GM19238 (cell line): ENCODE results near the gene LMNTD1.
"Not testable (repeated sequence)": the region's sequence is repeated elsewhere in the genome, so short reads cannot be mapped to it uniquely, and the experiment has no call there.

Experiments
- DNase-seq: peaks from one replicate; pipeline ENCODE4 v3.0.0; 2011; ENCODE audit warnings: low spot score; ENCODE audit not compliant: insufficient read length

The LMNTD1 gene

GRCh38 chr12:25553098-25553497, at the start of gene LMNTD1:
LMNTD1 (minus strand) TSS chr12:25553283; CDS start chr12:25552959, 324 bp downstream.
- DNase-seq: no peak

- no peak for DNase-seq
Measured at GRCh38 chr12:25598956-25599355, 45.9 kb upstream of the LMNTD1 start.

- DNase-seq: not testable (repeated sequence)
Measured at GRCh38 chr12:25595496-25595895, 42.4 kb upstream of the LMNTD1 start.

DNA sequence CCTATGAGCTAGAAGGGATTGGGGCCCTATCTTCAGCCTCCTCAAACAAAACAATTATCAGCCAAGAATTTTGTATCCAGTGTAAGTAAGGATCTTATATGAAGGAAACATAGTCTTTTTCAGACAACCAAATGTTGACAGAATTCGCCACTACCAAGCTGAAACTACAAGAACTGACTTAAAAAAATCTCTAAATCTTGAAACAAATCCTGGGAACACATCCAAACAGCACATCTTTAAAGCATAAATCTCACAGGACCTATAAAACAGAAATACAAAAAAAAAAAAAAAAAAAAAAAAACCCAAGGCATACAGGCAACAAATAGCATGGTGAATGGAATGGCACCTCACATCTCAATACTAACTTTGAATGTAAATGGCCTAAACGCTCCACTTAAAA, 41.3 kb upstream of the LMNTD1 start:
- no peak for DNase-seq

DNA sequence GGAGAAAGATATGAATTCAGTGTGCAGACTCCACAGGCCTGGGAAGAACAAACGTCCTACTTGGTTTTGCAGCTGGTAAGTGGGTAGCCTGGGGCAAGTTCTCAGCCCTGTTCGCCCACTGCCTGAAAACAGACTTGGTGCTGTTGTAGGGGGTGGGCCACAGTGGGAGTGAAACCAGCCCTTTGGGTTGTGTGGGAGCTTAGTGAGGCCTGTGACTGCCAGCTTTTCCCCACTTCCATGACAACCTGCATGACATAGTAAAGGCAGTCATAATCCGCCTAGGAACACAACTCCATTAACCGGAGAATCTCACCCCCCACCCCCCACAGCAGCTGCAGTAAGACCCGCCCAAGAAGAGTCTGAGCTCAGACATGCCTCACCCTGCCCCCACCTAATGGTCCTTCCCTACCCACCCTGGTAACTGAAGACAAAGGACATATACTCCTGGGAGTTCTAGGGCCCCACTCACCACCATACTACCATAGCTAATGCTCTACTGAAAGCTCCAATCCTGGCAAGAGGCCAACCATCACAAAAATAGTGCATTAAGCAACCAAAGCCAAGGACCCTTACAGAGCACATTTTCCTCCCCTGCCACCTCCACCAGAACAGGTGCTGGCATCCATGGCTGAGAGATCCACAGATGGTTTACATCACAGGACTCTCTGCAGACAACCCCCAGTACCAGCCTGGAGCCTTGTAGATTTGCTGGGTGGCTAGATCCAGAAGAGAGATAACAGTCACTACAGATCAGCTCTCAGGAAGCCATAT, 39.8 kb upstream of the LMNTD1 start:
- no peak for DNase-seq

GRCh38 chr12:25591144-25591543, 38.1 kb upstream of the LMNTD1 start:
- no peak for DNase-seq

DNA sequence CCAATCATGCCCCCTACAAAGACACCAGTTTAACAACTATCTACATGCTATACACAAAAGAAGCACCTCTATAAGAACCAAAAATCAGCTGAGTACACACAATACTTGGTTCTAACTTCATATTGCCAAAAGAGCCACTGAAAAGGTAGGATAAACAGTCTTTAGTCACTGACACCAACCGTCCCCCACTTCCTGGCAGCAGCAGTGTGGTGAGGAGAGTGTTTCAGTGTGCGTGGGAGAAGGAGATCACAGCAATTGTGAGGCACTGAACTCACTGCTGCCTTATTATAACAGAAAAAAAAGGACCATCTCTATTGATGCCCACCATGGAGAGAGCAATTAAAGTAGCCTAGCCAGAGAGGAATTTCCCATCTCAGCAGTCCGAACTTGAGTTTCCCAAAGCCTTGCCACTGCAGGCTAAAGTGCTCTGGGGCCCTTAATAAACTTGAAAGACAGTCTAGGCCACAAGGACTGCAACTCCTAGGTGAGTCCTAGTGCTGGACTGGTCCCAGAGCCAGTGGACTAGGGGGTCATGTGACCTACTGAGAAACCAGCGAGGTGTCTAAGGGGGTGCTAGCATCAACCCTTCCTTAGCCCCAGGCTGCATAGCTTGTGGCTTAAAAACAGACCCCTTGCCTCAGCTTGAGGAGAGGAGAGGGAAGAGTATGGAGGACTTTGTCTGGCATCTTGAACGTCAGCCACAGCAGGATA, 37.1 kb upstream of the LMNTD1 start:
- no peak for DNase-seq

GRCh38 chr12:25587346-25587745, 34.3 kb upstream of the LMNTD1 start:
- DNase-seq: no peak

- no peak for DNase-seq
Measured at GRCh38 chr12:25585662-25586061, 32.6 kb upstream of the LMNTD1 start.

DNA sequence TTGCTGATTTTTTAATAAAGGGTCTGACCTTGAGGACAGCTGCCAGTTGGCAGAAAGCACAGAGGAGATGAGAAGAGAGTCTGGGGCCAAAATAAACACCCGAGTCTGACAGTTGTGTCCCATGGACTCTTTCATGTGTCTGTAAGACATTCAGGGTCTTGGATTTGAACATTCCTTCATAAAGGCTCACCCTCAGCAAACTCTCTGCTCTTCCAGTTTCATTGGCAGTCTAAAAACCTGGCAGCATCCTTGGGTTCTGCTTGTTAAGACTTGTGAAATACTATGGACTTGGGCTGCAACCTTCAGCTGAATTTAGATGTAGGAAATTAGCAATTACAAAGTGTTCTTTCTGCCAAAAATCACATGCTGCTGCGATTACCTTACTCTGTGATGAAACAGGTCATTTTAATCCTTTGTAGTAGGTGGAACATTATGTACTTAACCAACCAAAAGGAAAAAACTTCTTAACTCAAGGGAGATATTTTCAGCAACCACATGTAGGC, 32.0 kb upstream of the LMNTD1 start:
- no peak for DNase-seq

DNA sequence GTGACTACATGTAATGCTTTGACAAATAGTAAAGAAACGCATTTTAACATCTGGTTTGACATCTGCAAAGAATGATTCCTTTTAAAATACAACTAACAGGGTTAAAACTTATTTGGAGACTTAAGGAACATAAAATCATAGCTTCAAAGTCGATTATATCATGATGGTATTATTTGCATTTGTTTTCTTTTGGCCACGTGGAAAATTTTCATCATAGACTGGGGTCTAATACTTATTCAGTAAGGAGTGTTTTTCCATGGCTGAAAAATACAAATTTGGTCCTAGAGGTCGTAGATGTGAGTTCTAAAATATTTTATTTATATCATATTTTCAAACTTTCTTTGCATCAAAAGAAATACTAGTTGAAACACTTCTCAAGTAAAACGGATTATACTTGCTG, 31.5 kb upstream of the LMNTD1 start:
- no peak for DNase-seq

DNA sequence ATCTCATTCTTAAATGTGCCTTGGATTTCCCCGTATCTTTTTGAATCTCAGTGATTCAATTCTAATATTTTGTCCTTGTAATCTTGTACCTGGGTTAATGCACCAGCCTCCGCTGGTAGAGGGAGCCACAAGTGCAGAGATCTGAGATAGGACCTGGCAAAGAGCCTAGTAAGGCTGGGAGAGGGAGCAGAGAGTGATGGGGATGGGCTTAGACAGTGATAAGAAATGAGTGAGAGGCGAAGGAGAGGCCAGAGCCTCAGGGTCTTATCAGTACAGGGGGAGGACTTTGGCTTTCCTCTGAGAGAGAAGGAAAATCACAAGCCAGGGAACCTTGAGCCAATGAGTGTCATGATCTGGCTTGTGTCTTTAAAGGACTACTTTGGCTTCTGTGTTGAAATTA, 30.5 kb upstream of the LMNTD1 start:
- no peak for DNase-seq

- no peak for DNase-seq
Measured at GRCh38 chr12:25581067-25581466, 28.0 kb upstream of the LMNTD1 start.

- no peak for DNase-seq
Measured at GRCh38 chr12:25578411-25579143, 25.5 kb upstream of the LMNTD1 start.

- no peak for DNase-seq
Measured at GRCh38 chr12:25574761-25575160, 21.7 kb upstream of the LMNTD1 start.

DNA sequence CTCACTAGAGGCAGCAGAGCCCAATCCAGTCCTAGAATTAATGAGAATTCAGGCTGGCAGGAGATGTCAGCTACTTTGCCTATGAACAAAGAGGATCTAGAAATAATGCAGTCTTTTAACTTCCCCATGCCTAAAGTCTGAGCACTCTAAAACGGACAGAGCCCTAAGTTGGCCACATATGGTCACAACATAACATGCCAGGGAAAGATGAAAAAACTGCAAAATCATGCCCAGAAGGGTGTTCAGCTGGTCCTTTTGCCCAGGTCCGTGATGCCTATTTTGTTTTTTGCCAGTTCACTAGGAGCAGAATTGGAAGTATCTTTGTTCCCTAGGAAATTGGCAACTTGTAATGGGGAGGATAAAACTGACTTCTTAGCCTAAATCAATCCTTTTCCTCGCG, 20.3 kb upstream of the LMNTD1 start:
- DNase-seq: no peak

DNA sequence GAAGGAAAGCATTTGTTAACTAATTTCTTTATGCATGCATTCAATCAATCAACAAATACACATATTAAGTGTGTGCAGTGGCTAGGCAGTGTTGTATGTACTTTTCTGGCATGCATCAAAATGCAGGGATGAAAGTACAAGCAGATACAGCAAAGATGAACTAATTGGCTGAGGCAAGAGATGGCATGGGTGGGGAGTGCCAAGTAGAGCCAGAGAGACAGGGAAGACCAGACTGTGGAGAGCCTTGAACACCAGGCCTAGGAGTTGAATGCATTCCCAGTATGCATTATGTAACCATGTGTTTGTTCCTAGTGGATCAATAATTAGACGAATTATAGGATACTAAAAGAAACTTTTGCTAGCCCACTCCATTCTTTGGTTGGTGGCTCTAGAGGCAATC, 17.3 kb upstream of the LMNTD1 start:
- DNase-seq: no peak

- DNase-seq: no peak
Measured at GRCh38 chr12:25566202-25566949, 13.3 kb upstream of the LMNTD1 start.

- DNase-seq: no peak
Measured at GRCh38 chr12:25558586-25558985, 5.5 kb upstream of the LMNTD1 start.

DNA sequence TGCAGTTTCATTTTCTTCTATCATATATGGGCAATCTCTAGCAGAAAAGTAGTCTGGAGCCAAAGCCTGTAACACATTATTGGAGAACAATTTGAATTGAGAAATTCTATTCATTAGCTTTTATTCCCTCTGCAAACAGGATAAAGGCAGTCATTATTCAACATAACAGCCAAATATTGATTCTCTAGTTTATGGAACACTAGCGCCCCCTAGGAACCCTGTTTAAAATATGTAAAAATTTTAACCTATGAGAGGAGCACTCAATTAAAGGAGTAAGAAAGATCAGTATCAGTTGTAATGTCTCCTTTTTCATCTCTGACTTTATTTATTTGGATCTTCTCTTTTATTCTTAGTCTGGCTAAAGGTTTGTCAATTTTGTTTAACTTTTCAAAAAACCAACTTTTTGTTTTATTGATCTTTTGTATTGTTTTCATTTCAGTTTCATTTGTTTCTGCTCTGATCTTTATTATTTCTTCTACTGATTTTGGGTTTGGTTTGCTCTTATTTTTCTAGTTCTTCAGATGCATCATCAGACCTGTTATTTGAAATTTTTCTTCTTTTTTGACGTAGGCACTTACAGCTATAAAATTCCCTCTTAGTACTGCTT, 4.8 kb upstream of the LMNTD1 start:
- no peak for DNase-seq

DNA sequence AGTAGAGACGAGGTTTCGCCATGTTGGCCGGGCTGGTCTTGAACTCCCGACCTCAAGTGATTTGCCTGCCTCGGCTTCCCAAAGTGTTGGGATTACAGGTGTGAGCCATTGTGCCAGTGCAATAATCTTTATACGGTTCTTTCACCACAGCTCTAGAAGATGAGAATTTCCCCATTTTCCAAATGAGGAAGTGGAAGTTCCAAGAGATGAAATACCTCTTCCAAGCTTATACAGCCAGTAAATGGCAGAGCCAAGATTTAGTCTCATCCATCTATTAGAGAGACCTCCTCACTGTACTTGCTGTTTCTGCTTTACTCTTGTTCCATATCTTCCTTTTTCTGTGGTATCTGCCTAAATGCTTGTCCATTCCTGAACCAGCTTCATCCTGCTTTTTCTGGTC, 3.1 kb upstream of the LMNTD1 start:
- no peak for DNase-seq
